GM23338 (cell line): ENCODE results near the gene RDH5. TPM values are rescaled to one million over a fixed set of nuclear protein-coding genes. Genes with fewer than 3 reads are reported as not detected.

ENCODE experiments used
- ATAC-seq: fragments of 200-7000 bp; cut with Tn5 transposase; 3 replicates; pipeline ENCODE4 v1.9.1; 2020
- DNase-seq: peaks from one replicate; pipeline ENCODE4 v3.0.0-alpha.2; 2015; ENCODE audit warnings: low spot score
- H2AFZ ChIP-seq: fragments of 200-600 bp; sonication (generic); 2 replicates; pipeline ENCODE4 v1.8.0; 2016; ENCODE audit warnings: antibody characterized with exemption, mild to moderate bottlenecking, moderate library complexity
- H3F3A ChIP-seq: fragments of 200-600 bp; sonication (generic); replicated peaks from 2 replicates; pipeline ENCODE4 v1.8.0; 2017; ENCODE audit warnings: antibody characterized with exemption, mixed run types, low read depth
- H3K27ac ChIP-seq: fragments of 200-600 bp; sonication (generic); 2 replicates; pipeline ENCODE4 v1.6.1; 2016; ENCODE audit warnings: low read depth
- H3K27me3 ChIP-seq: fragments of 200-600 bp; sonication (generic); 2 replicates; pipeline ENCODE4 v1.8.0; 2016; ENCODE audit warnings: mild to moderate bottlenecking, mixed run types, moderate library complexity; ENCODE audit not compliant: insufficient read depth
- H3K36me3 ChIP-seq: fragments of 200-600 bp; sonication (generic); 2 replicates; pipeline ENCODE4 v1.8.0; 2016; ENCODE audit warnings: mild to moderate bottlenecking; ENCODE audit not compliant: insufficient read depth
- H3K4me1 ChIP-seq: fragments of 200-600 bp; sonication (generic); 2 replicates; pipeline ENCODE4 v1.8.0; 2016; ENCODE audit warnings: mild to moderate bottlenecking, moderate library complexity; ENCODE audit not compliant: insufficient read depth
- H3K4me2 ChIP-seq: fragments of 200-600 bp; sonication (generic); 2 replicates; pipeline ENCODE4 v1.7.1; 2017; ENCODE audit warnings: mixed run types
- H3K4me3 ChIP-seq: fragments of 200-600 bp; sonication (generic); 2 replicates; pipeline ENCODE4 v1.6.1; 2016; ENCODE audit warnings: mixed run types
- H3K79me2 ChIP-seq: fragments of 200-600 bp; sonication (generic); replicated peaks from 2 replicates; pipeline ENCODE4 v1.8.0; 2017; ENCODE audit warnings: mild to moderate bottlenecking; ENCODE audit not compliant: insufficient read depth
- H3K9me2 ChIP-seq: fragments of 200-600 bp; sonication (generic); 2 replicates; pipeline ENCODE4 v1.8.0; 2017; ENCODE audit not compliant: insufficient read depth
- H4K20me1 ChIP-seq: fragments of 200-600 bp; sonication (generic); replicated peaks from 2 replicates; pipeline ENCODE4 v1.8.0; 2017; ENCODE audit warnings: mild to moderate bottlenecking; ENCODE audit not compliant: insufficient read depth
- H3K27ac Mint-ChIP-seq: 2 replicates; pipeline ENCODE4 v1.8.0; 2020; ENCODE audit warnings: inconsistent platforms, mild to moderate bottlenecking, moderate library complexity, mixed read lengths
- H3K27me3 Mint-ChIP-seq: 3 replicates; pipeline ENCODE4 v1.8.0; 2022; ENCODE audit warnings: low read depth, mild to moderate bottlenecking, moderate library complexity, mixed read lengths, inconsistent platforms; ENCODE audit not compliant: insufficient read depth, poor library complexity
- H3K36me3 Mint-ChIP-seq: 3 replicates; pipeline ENCODE4 v1.8.0; 2021; ENCODE audit warnings: low read depth, mild to moderate bottlenecking, inconsistent platforms, moderate library complexity, mixed read lengths
- H3K4me1 Mint-ChIP-seq: 3 replicates; pipeline ENCODE4 v1.8.0; 2020; ENCODE audit warnings: mild to moderate bottlenecking, inconsistent platforms, mixed read lengths
- H3K4me3 Mint-ChIP-seq: 3 replicates; pipeline ENCODE4 v1.8.0; 2021; ENCODE audit warnings: moderate library complexity, mild to moderate bottlenecking, inconsistent platforms, mixed read lengths
- H3K9me3 Mint-ChIP-seq: 3 replicates; pipeline ENCODE4 v1.8.0; 2020; ENCODE audit warnings: moderate library complexity, mild to moderate bottlenecking, inconsistent platforms, mixed read lengths
- CREB1 ChIP-seq: fragments of 250-450 bp; sonication (Bioruptor Pico); IDR thresholded peaks from 2 replicates; pipeline ENCODE4 v1.5.0; 2020; ENCODE audit warnings: low read depth, mild to moderate bottlenecking, moderate library complexity
- ETS1 ChIP-seq: IDR thresholded peaks from 2 replicates; pipeline ENCODE4 v1.6.1; 2016; ENCODE audit warnings: antibody characterized with exemption
- EZH2phosphoT487 ChIP-seq: fragments of 200-600 bp; sonication (generic); IDR thresholded peaks from one replicate; pipeline ENCODE4 v1.8.1; 2018; ENCODE audit warnings: antibody characterized with exemption; ENCODE audit not compliant: unreplicated experiment
- JUNB ChIP-seq: IDR thresholded peaks from one replicate; pipeline ENCODE4 v1.6.1; 2016; ENCODE audit warnings: antibody characterized with exemption; ENCODE audit not compliant: unreplicated experiment
- NANOG ChIP-seq: IDR thresholded peaks from 2 replicates; pipeline ENCODE4 v1.6.1; 2016; ENCODE audit warnings: antibody characterized with exemption, borderline replicate concordance
- POLR2AphosphoS5 ChIP-seq: IDR thresholded peaks from 2 replicates; pipeline ENCODE4 v1.6.1; 2016; ENCODE audit warnings: antibody characterized with exemption, low read depth
- REST ChIP-seq: IDR thresholded peaks from one replicate; pipeline ENCODE4 v1.6.1; 2018; ENCODE audit warnings: antibody characterized with exemption; ENCODE audit not compliant: unreplicated experiment
- STAT1 ChIP-seq: IDR thresholded peaks from one replicate; pipeline ENCODE4 v1.6.1; 2016; ENCODE audit warnings: antibody characterized with exemption; ENCODE audit not compliant: unreplicated experiment
- ZNF114 ChIP-seq: fragments of 250-450 bp; sonication (Bioruptor Pico); IDR thresholded peaks from 2 replicates; pipeline ENCODE4 v1.5.0; 2020; ENCODE audit warnings: mild to moderate bottlenecking, moderate library complexity
- ZNF331 ChIP-seq: fragments of 250-450 bp; sonication (Bioruptor Pico); IDR thresholded peaks from 2 replicates; pipeline ENCODE4 v1.5.0; 2020; ENCODE audit warnings: low read depth, mild to moderate bottlenecking, moderate library complexity
- ZNF462 ChIP-seq: fragments of 250-450 bp; sonication (Bioruptor Pico); IDR thresholded peaks from 2 replicates; pipeline ENCODE4 v1.5.0; 2020; ENCODE audit warnings: mild to moderate bottlenecking, moderate library complexity
- polyA plus RNA-seq: library from polyadenylated mRNA; unstranded; fragments of >200 nt; fragmentation: Nextera tagmentation; extraction: Ambion mirVana; gene quantifications from 2 replicates; pipeline ENCODE4 v1.2.1, GENCODE V29; 2016
- total RNA-seq: library from RNA; depleted of rRNA; stranded (reverse); fragments of >200 nt; shearing (Covaris generic); gene quantifications from 2 replicates; pipeline ENCODE4 v1.2.3, GENCODE V29; 2014

Gene RDH5
- total and polyA plus RNA-seq, 2 experiments from 2014 or later, result 3.9 to 7.5 TPM

GRCh38 chr12:55727643-55728185 is 7.5 kb downstream of the RDH5 start:
- 0 out of 2 replicates have a peak, but pooled peaks cover 6% of the 10 kb centered on the region for H4K20me1 ChIP-seq
- Mint-ChIP-seq H3K4me1 (peaks cover 39% of the 10 kb centered on the region), H3K36me3 (peaks cover 41% of the 10 kb centered on the region), H3K27me3 (peaks cover 14% of the 10 kb centered on the region), H3K27ac (peak overlapping the region; percentile 71; the same call in 1 of the 2 replicates), H3K9me3 (no peaks in the 10 kb centered on the region), H3K4me3 (peak overlapping the region; percentile 86)
- no peak overlapping the region for H2AFZ ChIP-seq
- H3K27me3 ChIP-seq, result no peaks in the 10 kb centered on the region
- no peaks in the 10 kb centered on the region for H3K9me2 ChIP-seq
- H3K36me3 ChIP-seq, result peaks cover 8% of the 10 kb centered on the region; the same call in 1 of the 2 replicates
- no peak for TF ChIP-seq EZH2phosphoT487
- no peak for TF ChIP-seq NANOG
- no peak for TF ChIP-seq POLR2AphosphoS5
- no peak for TF ChIP-seq ZNF331 (CRISPR knock-in tag)
- TF ChIP-seq ETS1, result no peak
- no peak for TF ChIP-seq STAT1
- no peak for TF ChIP-seq REST
- no peak for TF ChIP-seq ZNF114 (CRISPR knock-in tag)
- TF ChIP-seq JUNB, result no peak
- no peak for TF ChIP-seq CREB1 (CRISPR knock-in tag)
- TF ChIP-seq ZNF462, result no peak
- H3K4me1 ChIP-seq, result peaks cover 28% of the 10 kb centered on the region
- ATAC-seq (no peak; the same call in 2 of the 3 replicates), DNase-seq (peak; percentile 30)
- H3K4me3 ChIP-seq, result peak overlapping the region; percentile 97
- H3K4me2 ChIP-seq, result peak overlapping the region; percentile 98
- peaks cover 16% of the 10 kb centered on the region; the same call in 1 of the 2 replicates for H3F3A ChIP-seq
- H3K79me2 ChIP-seq, result peaks cover 14% of the 10 kb centered on the region
- no peak overlapping the region for H3K27ac ChIP-seq
